ENCODE measurements around the gene QSER1.

QSER1 gene

GRCh38 chr11:33017478-33017877 lies 124.9 kb downstream of the QSER1 start:
- DNase-seq (ENCODE audit: low read depth): no peak
- no peak overlapping the region for H3K4me3 ChIP-seq (ENCODE audit: control insufficient read depth, low read depth, low read length)

GRCh38 chr11:33017965-33018364 lies 125.4 kb downstream of the QSER1 start:
- no peak for DNase-seq (ENCODE audit: low read depth)
- H3K4me3 ChIP-seq (ENCODE audit: control insufficient read depth, low read depth, low read length): no peak overlapping the region
- TF ChIP-seq CTCF (conservative IDR thresholded peaks at IDR 0.05; ENCODE audit: control insufficient read depth, insufficient read depth, low read depth, low read length): no peak

More at GRCh38 chr11:33017478-33017877, 124.9 kb downstream of the QSER1 start:
- TF ChIP-seq CTCF (conservative IDR thresholded peaks at IDR 0.05; ENCODE audit: control insufficient read depth, insufficient read depth, low read depth, low read length): no peak

GRCh38 chr11:33018840-33019239 lies 126.2 kb downstream of the QSER1 start:
- H3K4me3 ChIP-seq (ENCODE audit: control insufficient read depth, low read depth, low read length): no peak overlapping the region
- TF ChIP-seq CTCF (conservative IDR thresholded peaks at IDR 0.05; ENCODE audit: control insufficient read depth, insufficient read depth, low read depth, low read length): no peak
- DNase-seq (ENCODE audit: low read depth): no peak

DNA sequence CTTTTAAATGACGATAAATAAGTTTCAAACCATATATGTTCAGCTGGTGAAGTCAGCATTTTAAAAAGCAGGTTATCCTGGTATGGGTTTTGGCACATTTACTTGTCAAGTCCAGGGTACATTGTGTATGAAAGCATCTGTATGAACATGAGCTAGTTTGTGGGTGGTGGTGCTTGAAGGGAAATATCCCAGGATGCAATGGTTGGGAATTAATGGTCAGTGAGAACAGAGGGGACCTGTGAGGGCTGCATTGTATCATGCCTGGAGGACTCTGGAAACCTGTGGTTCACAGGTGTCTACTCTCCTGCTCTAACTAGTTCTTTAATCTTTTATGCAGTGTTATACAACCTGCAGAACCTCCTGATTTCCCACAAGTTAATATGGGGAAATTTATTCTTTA lies 128.9 kb downstream of the QSER1 start:
- no peak for TF ChIP-seq CTCF (conservative IDR thresholded peaks at IDR 0.05; ENCODE audit: control insufficient read depth, insufficient read depth, low read depth, low read length)

GRCh38 chr11:33021937-33022336 lies 129.3 kb downstream of the QSER1 start:
- no peak for TF ChIP-seq CTCF (conservative IDR thresholded peaks at IDR 0.05; ENCODE audit: control insufficient read depth, insufficient read depth, low read depth, low read length)
- no peak overlapping the region for H3K4me3 ChIP-seq (ENCODE audit: control insufficient read depth, low read depth, low read length)
- no peak for DNase-seq (ENCODE audit: low read depth)

More for the DNA sequence above, 128.9 kb downstream of the QSER1 start:
- DNase-seq (ENCODE audit: low read depth): no peak
- no peak overlapping the region for H3K4me3 ChIP-seq (ENCODE audit: control insufficient read depth, low read depth, low read length)

- no peak for TF ChIP-seq CTCF (conservative IDR thresholded peaks at IDR 0.05; ENCODE audit: control insufficient read depth, insufficient read depth, low read depth, low read length)
- no peak for DNase-seq (ENCODE audit: low read depth)
- H3K4me3 ChIP-seq (ENCODE audit: control insufficient read depth, low read depth, low read length): no peak overlapping the region
Observed at GRCh38 chr11:33025339-33025722, 132.7 kb downstream of the QSER1 start.

DNA sequence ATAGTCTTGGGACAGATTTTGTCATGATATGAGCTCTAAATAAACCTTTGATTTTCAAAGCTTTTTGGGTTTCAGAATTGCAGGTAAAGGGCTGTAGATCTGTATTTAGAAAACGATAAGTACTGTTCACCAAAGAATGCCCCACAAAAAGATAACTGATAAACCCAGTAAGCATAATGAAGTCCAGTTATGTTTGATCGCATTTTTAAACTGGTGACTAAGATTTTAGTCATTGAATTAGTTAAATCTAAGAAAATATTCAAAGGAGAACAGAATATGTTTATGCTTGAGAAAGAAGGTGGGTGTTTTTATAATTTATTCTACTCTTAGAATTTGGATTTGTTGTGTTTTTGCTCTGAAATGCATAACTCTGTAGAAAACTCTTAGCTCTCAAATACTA lies 134.6 kb downstream of the QSER1 start:
- no peak overlapping the region for H3K4me3 ChIP-seq (ENCODE audit: control insufficient read depth, low read depth, low read length)
- TF ChIP-seq CTCF (conservative IDR thresholded peaks at IDR 0.05; ENCODE audit: control insufficient read depth, insufficient read depth, low read depth, low read length): no peak
- no peak for DNase-seq (ENCODE audit: low read depth)

Data from fibroblast of mammary gland (primary cell).